Chondrocyte (in vitro differentiated cells): ENCODE measurements around the gene STXBP3. TPM values are rescaled to one million over a fixed set of nuclear protein-coding genes. Genes with fewer than 3 reads are reported as not detected.

Source experiments
- DNase-seq: peaks from one replicate; pipeline ENCODE4 v3.0.0; 2021; ENCODE audit warnings: mixed read lengths, low spot score
- H3K27ac Mint-ChIP-seq: one replicate; pipeline ENCODE4 v1.8.0; 2021; ENCODE audit warnings: mild to moderate bottlenecking, moderate library complexity, mixed read lengths; ENCODE audit not compliant: unreplicated experiment
- H3K27me3 Mint-ChIP-seq: 2 replicates; pipeline ENCODE4 v1.8.0; 2021; ENCODE audit warnings: low read depth, mixed read lengths
- H3K36me3 Mint-ChIP-seq: 2 replicates; pipeline ENCODE4 v1.8.0; 2021; ENCODE audit warnings: low read depth, mixed read lengths
- H3K4me1 Mint-ChIP-seq: 2 replicates; pipeline ENCODE4 v1.8.0; 2021; ENCODE audit warnings: low read depth, mild to moderate bottlenecking, mixed read lengths
- H3K4me3 Mint-ChIP-seq: one replicate; pipeline ENCODE4 v1.8.0; 2021; ENCODE audit warnings: mild to moderate bottlenecking, moderate library complexity, mixed read lengths; ENCODE audit not compliant: unreplicated experiment
- H3K9me3 Mint-ChIP-seq: 2 replicates; pipeline ENCODE4 v1.8.0; 2021; ENCODE audit warnings: low read depth, mixed read lengths
- CTCF ChIP-seq: fragments of 200-600 bp; sonication (generic); IDR thresholded peaks from 2 replicates; pipeline ENCODE4 v1.5.0; 2021; ENCODE audit warnings: antibody characterized with exemption, mild to moderate bottlenecking, moderate library complexity
- total RNA-seq: library from RNA; stranded (reverse); gene quantifications from 3 replicates; pipeline ENCODE4 v1.2.1, GENCODE V29; 2021

STXBP3 gene
- total RNA-seq, 1 donor from 2014 or later = 41.6 TPM

GRCh38 chr1:108815566-108815965 lies 69.1 kb downstream of the STXBP3 start:
- Mint-ChIP-seq H3K27me3 (no peaks in the 10 kb centered on the region), H3K4me1 (peaks cover 55% of the 10 kb centered on the region), H3K27ac (peak overlapping the region; percentile 100), H3K4me3 (no peak overlapping the region), H3K9me3 (no peaks in the 10 kb centered on the region), H3K36me3 (peaks cover 2% of the 10 kb centered on the region)
- DNase-seq = no peak
- peak; percentile 10 for TF ChIP-seq CTCF

- no peak for DNase-seq
- H3K27me3 Mint-ChIP-seq = no peaks in the 10 kb centered on the region
- TF ChIP-seq CTCF = no peak
- H3K27ac Mint-ChIP-seq = peak overlapping the region; percentile 100
- peaks cover 2% of the 10 kb centered on the region for H3K36me3 Mint-ChIP-seq
- H3K4me3 Mint-ChIP-seq = peak overlapping the region; percentile 66
- peaks cover 55% of the 10 kb centered on the region for H3K4me1 Mint-ChIP-seq
- H3K9me3 Mint-ChIP-seq = no peaks in the 10 kb centered on the region
Observed at GRCh38 chr1:108816049-108816893, 69.8 kb downstream of the STXBP3 start.

GRCh38 chr1:108817016-108817415 lies 70.5 kb downstream of the STXBP3 start:
- H3K4me3 Mint-ChIP-seq = peak overlapping the region; percentile 66
- H3K27me3 Mint-ChIP-seq = no peaks in the 10 kb centered on the region
- H3K4me1 Mint-ChIP-seq = peaks cover 55% of the 10 kb centered on the region
- H3K27ac Mint-ChIP-seq = peak overlapping the region; percentile 100
- H3K36me3 Mint-ChIP-seq = peaks cover 2% of the 10 kb centered on the region
- no peak for TF ChIP-seq CTCF
- no peaks in the 10 kb centered on the region for H3K9me3 Mint-ChIP-seq
- DNase-seq = no peak

- H3K27me3 Mint-ChIP-seq = no peaks in the 10 kb centered on the region
- peak; percentile 6 for TF ChIP-seq CTCF
- peak overlapping the region; percentile 31 for H3K4me3 Mint-ChIP-seq
- H3K27ac Mint-ChIP-seq = peak overlapping the region; percentile 100
- DNase-seq = no peak
- H3K9me3 Mint-ChIP-seq = no peaks in the 10 kb centered on the region
- peaks cover 55% of the 10 kb centered on the region for H3K4me1 Mint-ChIP-seq
- H3K36me3 Mint-ChIP-seq = peaks cover 2% of the 10 kb centered on the region
Observed at GRCh38 chr1:108817811-108818210, 71.3 kb downstream of the STXBP3 start.

- no peak for DNase-seq
- peaks cover 2% of the 10 kb centered on the region for H3K36me3 Mint-ChIP-seq
- H3K4me3 Mint-ChIP-seq = no peak overlapping the region
- no peak for TF ChIP-seq CTCF
- no peak overlapping the region for H3K27ac Mint-ChIP-seq
- H3K27me3 Mint-ChIP-seq = no peaks in the 10 kb centered on the region
- no peaks in the 10 kb centered on the region for H3K9me3 Mint-ChIP-seq
- peaks cover 47% of the 10 kb centered on the region for H3K4me1 Mint-ChIP-seq
Observed at GRCh38 chr1:108819878-108820277, 73.4 kb downstream of the STXBP3 start.
